ENCODE data around the gene NFATC1.

DNA sequence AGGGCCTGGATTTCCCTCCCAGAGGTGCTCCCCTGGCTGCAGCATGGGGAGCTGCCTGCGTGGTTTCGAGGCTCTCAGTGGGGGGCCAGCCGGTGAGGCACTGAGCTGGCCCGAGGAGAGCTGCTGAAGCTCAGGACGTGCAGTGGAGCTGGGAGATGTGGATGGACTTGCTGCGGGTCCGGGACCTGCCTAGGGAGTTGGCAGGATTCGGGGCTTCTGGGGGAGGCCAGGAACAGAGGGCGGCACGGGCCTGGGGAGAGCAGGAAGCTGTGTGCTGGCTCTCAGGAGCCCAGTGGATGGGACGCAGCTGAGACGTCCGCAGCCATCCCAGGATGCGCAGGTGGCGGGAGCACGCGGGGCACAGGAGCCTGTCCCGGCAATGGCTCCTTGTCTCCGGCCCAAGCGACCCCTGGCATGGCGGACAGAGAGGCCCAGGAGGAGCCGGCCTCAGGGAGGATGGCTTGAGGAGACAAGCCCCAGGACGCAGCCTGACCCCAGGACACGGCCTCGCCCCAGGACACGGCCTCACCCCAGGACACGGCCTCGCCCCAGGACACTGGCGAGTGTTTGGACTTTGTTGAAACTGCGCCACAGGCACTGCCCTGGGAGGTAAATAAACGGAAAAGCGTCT, 116.1 kb downstream of the NFATC1 start:
- TF ChIP-seq, protein P1, sequence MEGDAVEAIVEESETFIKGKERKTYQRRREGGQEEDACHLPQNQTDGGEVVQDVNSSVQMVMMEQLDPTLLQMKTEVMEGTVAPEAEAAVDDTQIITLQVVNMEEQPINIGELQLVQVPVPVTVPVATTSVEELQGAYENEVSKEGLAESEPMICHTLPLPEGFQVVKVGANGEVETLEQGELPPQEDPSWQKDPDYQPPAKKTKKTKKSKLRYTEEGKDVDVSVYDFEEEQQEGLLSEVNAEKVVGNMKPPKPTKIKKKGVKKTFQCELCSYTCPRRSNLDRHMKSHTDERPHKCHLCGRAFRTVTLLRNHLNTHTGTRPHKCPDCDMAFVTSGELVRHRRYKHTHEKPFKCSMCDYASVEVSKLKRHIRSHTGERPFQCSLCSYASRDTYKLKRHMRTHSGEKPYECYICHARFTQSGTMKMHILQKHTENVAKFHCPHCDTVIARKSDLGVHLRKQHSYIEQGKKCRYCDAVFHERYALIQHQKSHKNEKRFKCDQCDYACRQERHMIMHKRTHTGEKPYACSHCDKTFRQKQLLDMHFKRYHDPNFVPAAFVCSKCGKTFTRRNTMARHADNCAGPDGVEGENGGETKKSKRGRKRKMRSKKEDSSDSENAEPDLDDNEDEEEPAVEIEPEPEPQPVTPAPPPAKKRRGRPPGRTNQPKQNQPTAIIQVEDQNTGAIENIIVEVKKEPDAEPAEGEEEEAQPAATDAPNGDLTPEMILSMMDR (IDR thresholded peaks at IDR 0.05): no peak
- no peak for TF ChIP-seq POLR2A (IDR thresholded peaks at IDR 0.05)
